HG02798 (cell line): Measurements from ENCODE around the gene ZSCAN5A.
"Not testable (repeated sequence)": the region's sequence is repeated elsewhere in the genome, so short reads cannot be mapped to it uniquely, and the experiment has no call there.

ENCODE experiments used
- ATAC-seq: cut with Tn5 transposase; IDR thresholded peaks from one replicate; pipeline ENCODE4 v1.9.1; 2021; ENCODE audit warnings: mild to moderate bottlenecking; ENCODE audit not compliant: unreplicated experiment, poor library complexity

ZSCAN5A gene

GRCh38 chr19:56315077-56315828 lies 614 bp upstream of the ZSCAN5A start:
- peak; percentile 86 for ATAC-seq

- no peak for ATAC-seq
Measured at GRCh38 chr19:56314018-56314380, 640 bp downstream of the ZSCAN5A start.

DNA sequence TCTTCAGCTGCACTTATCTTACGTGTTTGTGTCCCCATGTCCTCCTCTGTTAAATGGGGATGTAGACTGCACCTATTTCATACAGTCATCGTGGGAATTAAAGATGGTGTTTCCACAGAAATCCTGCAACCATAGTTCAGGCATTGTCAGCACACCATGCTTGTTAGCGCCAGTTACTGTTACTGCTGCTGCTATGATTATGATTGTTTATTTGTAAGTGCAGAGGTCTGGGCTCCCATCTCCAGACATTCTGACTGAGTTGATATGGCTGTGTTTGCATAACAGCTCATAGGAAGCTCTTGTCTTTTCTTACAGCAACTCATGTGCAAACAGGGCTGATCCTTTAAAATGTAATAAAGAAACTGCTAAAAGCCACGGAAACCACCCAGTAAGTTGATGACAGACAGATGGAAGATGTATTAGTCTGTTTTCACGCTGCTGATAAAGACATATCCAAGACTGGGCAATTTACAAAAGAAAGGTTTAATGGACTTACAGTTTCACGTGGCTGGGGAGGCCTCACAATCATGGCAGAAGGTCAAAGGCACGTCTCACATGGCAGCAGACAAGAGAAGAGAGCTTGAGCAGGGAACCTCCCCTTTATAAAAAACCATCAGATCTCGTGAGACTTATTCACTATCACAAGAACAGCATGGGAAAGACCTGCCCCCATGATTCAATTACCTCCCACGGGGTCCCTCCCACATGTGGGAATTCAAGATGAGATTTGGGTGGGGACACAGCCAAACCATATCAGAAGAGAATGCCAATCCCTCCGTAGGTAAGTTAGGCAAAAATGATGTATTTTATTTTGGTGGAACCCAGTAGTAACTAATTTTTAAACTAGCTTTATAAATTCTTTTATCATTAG lies 1.6 kb downstream of the ZSCAN5A start:
- ATAC-seq, result no peak

DNA sequence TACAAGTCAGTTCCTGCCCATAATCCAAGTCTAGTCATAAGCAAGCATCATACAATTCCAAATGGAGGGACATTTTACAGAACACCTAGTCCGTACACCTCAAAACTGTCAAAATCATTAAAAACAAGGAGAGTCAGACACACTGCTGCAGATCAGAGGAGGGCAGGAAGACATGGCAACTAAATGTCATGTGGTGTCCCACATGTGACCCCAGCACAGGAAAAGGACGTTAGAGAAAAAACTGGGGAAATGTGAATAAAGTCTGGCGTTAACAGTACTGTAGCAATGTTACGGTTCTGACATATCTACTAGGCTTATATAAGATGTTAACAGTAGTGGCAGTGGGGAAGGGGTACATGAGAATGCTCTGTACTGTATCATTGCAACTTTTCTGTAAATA lies 2.3 kb downstream of the ZSCAN5A start:
- ATAC-seq, result no peak

- ATAC-seq, result no peak
Measured at GRCh38 chr19:56310462-56310861, 4.2 kb downstream of the ZSCAN5A start.

GRCh38 chr19:56309511-56310185 lies 5.0 kb downstream of the ZSCAN5A start:
- ATAC-seq, result peak; percentile 39

GRCh38 chr19:56308792-56309191 lies 5.8 kb downstream of the ZSCAN5A start:
- ATAC-seq, result no peak

- ATAC-seq, result not testable (repeated sequence)
Measured at GRCh38 chr19:56307062-56307461, 7.6 kb downstream of the ZSCAN5A start.

DNA sequence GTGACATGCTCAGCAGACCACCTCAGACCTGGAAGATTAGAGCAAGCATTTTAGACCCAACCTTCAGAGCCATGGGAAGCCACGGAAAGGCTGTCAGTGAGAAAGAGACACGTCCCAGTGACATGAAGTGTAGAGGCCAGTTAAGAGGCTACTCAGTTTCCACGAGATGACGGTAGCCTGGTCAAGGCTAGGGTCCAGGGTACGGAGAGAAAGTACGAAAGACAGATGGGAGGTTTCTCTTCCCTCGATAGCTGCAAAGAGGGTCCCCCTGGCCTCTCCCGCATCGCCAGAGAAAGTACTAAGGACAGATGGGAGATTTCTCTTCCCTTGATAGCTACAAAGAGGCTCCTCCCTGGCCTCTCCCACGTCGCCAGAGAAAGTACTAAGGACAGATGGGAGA lies 8.6 kb downstream of the ZSCAN5A start:
- no peak for ATAC-seq

GRCh38 chr19:56304243-56304642 lies 10.4 kb downstream of the ZSCAN5A start:
- no peak for ATAC-seq

GRCh38 chr19:56301886-56302620 lies 12.6 kb downstream of the ZSCAN5A start:
- ATAC-seq, result no peak

- ATAC-seq, result no peak
Measured at GRCh38 chr19:56301155-56301554, 13.5 kb downstream of the ZSCAN5A start.

GRCh38 chr19:56299688-56300087 lies 15.0 kb downstream of the ZSCAN5A start:
- ATAC-seq, result no peak

DNA sequence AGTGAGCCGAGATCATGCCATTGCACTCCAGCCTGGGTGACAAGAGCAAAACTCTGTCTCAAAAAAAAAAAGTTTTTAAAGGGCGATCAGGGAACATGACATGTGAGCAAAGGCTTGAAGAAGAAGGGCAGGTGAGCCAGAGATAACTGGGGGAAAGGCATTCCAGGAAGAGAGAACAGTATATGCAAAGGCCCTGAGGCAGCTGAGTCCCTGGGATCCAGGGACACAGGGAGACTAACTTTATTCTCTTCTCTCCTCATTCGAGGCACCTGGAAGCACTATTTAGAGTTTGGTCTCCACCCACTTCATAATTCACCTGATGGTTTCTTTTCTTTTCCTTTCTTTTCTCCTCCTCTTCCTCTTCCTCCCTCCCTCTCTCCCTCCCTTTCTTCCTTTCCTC lies 17.6 kb downstream of the ZSCAN5A start:
- no peak for ATAC-seq

GRCh38 chr19:56295531-56296455 lies 18.8 kb downstream of the ZSCAN5A start:
- no peak for ATAC-seq

GRCh38 chr19:56294549-56294948 lies 20.1 kb downstream of the ZSCAN5A start:
- ATAC-seq, result no peak

- no peak for ATAC-seq
Measured at GRCh38 chr19:56291867-56292266, 22.8 kb downstream of the ZSCAN5A start.

DNA sequence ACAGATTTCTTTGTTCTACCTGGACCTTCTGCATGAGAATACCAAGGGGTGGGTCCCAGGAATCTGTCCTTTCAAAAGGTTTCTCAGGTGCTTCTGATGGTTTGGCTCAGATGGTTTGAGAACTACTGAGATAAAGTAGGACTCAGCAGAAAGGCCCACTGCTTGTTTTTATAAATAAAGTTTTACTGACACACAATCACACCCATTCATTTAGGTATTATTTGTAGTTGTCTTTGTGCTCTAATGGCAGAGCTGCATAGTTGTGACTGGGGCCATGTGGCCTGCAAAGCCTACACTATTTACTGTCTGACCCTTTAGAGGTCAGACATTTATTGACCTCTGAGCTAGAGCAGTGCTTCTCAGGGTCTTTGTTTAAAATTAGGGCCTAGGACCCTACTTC lies 24.5 kb downstream of the ZSCAN5A start:
- no peak for ATAC-seq

DNA sequence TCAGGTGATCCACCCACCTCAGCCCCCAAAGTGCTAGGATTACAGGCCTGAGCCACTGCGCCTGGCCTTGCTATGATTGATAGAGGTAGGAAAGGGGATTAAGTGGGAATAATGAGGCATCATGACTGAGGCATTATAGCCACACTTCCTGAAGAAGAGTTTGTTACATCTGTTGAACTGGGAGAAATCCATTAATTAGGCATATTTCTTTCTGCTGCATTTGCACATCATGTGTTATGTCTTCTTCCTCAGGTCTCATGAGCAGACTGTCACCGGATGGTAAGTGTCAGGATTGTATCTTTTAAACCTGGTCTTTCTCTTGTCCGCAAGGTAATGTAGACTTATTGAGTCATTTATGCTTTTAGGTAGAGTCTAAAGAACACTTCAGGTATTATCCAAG lies 29.9 kb downstream of the ZSCAN5A start:
- ATAC-seq, result no peak
